Panc1 (cell line): ENCODE measurements around the gene RGP1.

Experiments used
- CTCF ChIP-seq: fragments of 450-650 bp; IDR thresholded peaks from 2 replicates; pipeline ENCODE4 v1.5.1; 2017; ENCODE audit warnings: mild to moderate bottlenecking
- POLR2AphosphoS5 ChIP-seq: IDR thresholded peaks from 2 replicates; pipeline ENCODE4 v1.6.1; 2012; ENCODE audit warnings: mild to moderate bottlenecking, low read depth, low read length, moderate library complexity
- REST ChIP-seq, 2 experiments: IDR thresholded peaks; 2 replicates each; pipeline ENCODE4 v1.6.1; 2011 to 2012; ENCODE audit warnings: low read depth in 2 of 2, control low read depth in 1 of 2, low read length in 1 of 2, mild to moderate bottlenecking in 1 of 2, moderate library complexity in 1 of 2; ENCODE audit not compliant: insufficient read depth in 1 of 2
- SIN3A ChIP-seq: IDR thresholded peaks from 2 replicates; pipeline ENCODE4 v1.6.1; 2012; ENCODE audit warnings: low read depth, mild to moderate bottlenecking, low read length, moderate library complexity, borderline replicate concordance; ENCODE audit not compliant: insufficient read depth
- TCF7L2 ChIP-seq: IDR thresholded peaks from 2 replicates; pipeline ENCODE4 v1.6.1; 2011; ENCODE audit warnings: mild to moderate bottlenecking, low read depth, low read length, inconsistent platforms

GRCh38 chr9:35729700-35730485 lies 19.2 kb upstream of the RGP1 start:
- peak; percentile 79 for TF ChIP-seq CTCF
- TF ChIP-seq POLR2AphosphoS5, result no peak
- no peak for TF ChIP-seq SIN3A
- no peak for TF ChIP-seq REST (IDR thresholded peaks at IDR 0.05; ENCODE audit: insufficient read depth in 1 of 2, low read depth in 2 of 2, low read length in 1 of 2)
- no peak for TF ChIP-seq TCF7L2
